Trophoblast cell (in vitro differentiated cells and primary cell): ENCODE data around the gene ABCA3.
"Not testable (repeated sequence)": the region's sequence is repeated elsewhere in the genome, so short reads cannot be mapped to it uniquely, and the experiment has no call there.

Experiments
- DNase-seq, 2 donors: peaks; one replicate each; pipeline ENCODE4 v3.0.0-alpha.2; 2016
- H2AFZ ChIP-seq: 2 replicates; pipeline ENCODE4 v1.6.1; 2013; ENCODE audit warnings: low read length, moderate library complexity, mild to moderate bottlenecking; ENCODE audit not compliant: insufficient read depth, poor library complexity
- H2AK5ac ChIP-seq: 2 replicates; pipeline ENCODE4 v1.6.1; 2013; ENCODE audit warnings: mild to moderate bottlenecking, low read length
- H2BK120ac ChIP-seq: 2 replicates; pipeline ENCODE4 v1.6.1; 2013; ENCODE audit warnings: low read length, mild to moderate bottlenecking, moderate library complexity; ENCODE audit not compliant: insufficient read depth, poor library complexity
- H2BK12ac ChIP-seq: 2 replicates; pipeline ENCODE4 v1.6.1; 2013; ENCODE audit warnings: mild to moderate bottlenecking, low read length, moderate library complexity
- H2BK5ac ChIP-seq: 2 replicates; pipeline ENCODE4 v1.6.1; 2013; ENCODE audit warnings: low read length, low read depth, moderate library complexity, mild to moderate bottlenecking; ENCODE audit not compliant: poor library complexity
- H3K14ac ChIP-seq: 2 replicates; pipeline ENCODE4 v1.6.1; 2013; ENCODE audit warnings: mild to moderate bottlenecking, low read length
- H3K18ac ChIP-seq: 2 replicates; pipeline ENCODE4 v1.6.1; 2013; ENCODE audit warnings: mild to moderate bottlenecking, low read length
- H3K23ac ChIP-seq: 2 replicates; pipeline ENCODE4 v1.6.1; 2013; ENCODE audit warnings: low read length
- H3K27ac ChIP-seq: 2 replicates; pipeline ENCODE4 v1.5.1; 2013; ENCODE audit warnings: low read depth, mild to moderate bottlenecking, inconsistent platforms, low read length, moderate library complexity
- H3K27me3 ChIP-seq: 2 replicates; pipeline ENCODE4 v1.6.1; 2013; ENCODE audit warnings: inconsistent platforms, mild to moderate bottlenecking, low read length, moderate library complexity; ENCODE audit not compliant: insufficient read depth
- H3K36me3 ChIP-seq, 2 experiments: 1 replicate in 1 of 2; 2 replicates in 1 of 2; pipeline ENCODE4 v1.6.1; 2013; ENCODE audit warnings: low read length in 2 of 2, mild to moderate bottlenecking in 2 of 2, moderate library complexity in 1 of 2; ENCODE audit not compliant: insufficient read depth in 2 of 2, control insufficient read depth in 1 of 2
- H3K4ac ChIP-seq: 2 replicates; pipeline ENCODE4 v1.6.1; 2013; ENCODE audit warnings: low read depth, mild to moderate bottlenecking, low read length, moderate library complexity
- H3K4me1 ChIP-seq, 2 experiments: 1 replicate in 1 of 2; 2 replicates in 1 of 2; pipeline ENCODE4 v1.6.1; 2013; ENCODE audit warnings: low read length in 2 of 2, mild to moderate bottlenecking in 2 of 2, moderate library complexity in 1 of 2; ENCODE audit not compliant: insufficient read depth in 2 of 2, control insufficient read depth in 1 of 2
- H3K4me2 ChIP-seq: 2 replicates; pipeline ENCODE4 v1.6.1; 2013; ENCODE audit warnings: inconsistent platforms, mild to moderate bottlenecking, low read length, moderate library complexity
- H3K4me3 ChIP-seq: 2 replicates; pipeline ENCODE4 v1.5.1; 2013; ENCODE audit warnings: mild to moderate bottlenecking, low read depth, low read length, inconsistent platforms
- H3K79me1 ChIP-seq: one replicate; pipeline ENCODE4 v1.6.1; 2013; ENCODE audit warnings: low read length
- H3K79me2 ChIP-seq: 2 replicates; pipeline ENCODE4 v1.6.1; 2013; ENCODE audit warnings: low read length, mild to moderate bottlenecking; ENCODE audit not compliant: control insufficient read depth, insufficient read depth, poor library complexity
- H3K9ac ChIP-seq: 2 replicates; pipeline ENCODE4 v1.6.1; 2013; ENCODE audit warnings: mild to moderate bottlenecking, low read length
- H3K9me3 ChIP-seq: 2 replicates; pipeline ENCODE4 v1.6.1; 2013; ENCODE audit warnings: low read depth, mild to moderate bottlenecking, control low read depth, inconsistent platforms, low read length; ENCODE audit not compliant: insufficient read depth
- H4K12ac ChIP-seq: 2 replicates; pipeline ENCODE4 v1.6.1; 2013; ENCODE audit warnings: low read depth, mild to moderate bottlenecking, low read length, moderate library complexity
- H4K8ac ChIP-seq: 2 replicates; pipeline ENCODE4 v1.6.1; 2013; ENCODE audit warnings: low read depth, mild to moderate bottlenecking, low read length, moderate library complexity
- H4K91ac ChIP-seq: one replicate; pipeline ENCODE4 v1.6.1; 2013; ENCODE audit warnings: low read depth, mild to moderate bottlenecking, low read length, moderate library complexity
- WGBS: extraction: QIAGEN DNeasy Blood & Tissue Kit; methylation state at CpG from one replicate; pipeline ENCODE4 v1.1.7; 2013; ENCODE audit warnings: missing lambda C conversion rate; ENCODE audit not compliant: insufficient read length, insufficient coverage; ENCODE audit errors: extremely low coverage; 5-methylcytosine and 5-hydroxymethylcytosine counted together

ABCA3 gene

DNA sequence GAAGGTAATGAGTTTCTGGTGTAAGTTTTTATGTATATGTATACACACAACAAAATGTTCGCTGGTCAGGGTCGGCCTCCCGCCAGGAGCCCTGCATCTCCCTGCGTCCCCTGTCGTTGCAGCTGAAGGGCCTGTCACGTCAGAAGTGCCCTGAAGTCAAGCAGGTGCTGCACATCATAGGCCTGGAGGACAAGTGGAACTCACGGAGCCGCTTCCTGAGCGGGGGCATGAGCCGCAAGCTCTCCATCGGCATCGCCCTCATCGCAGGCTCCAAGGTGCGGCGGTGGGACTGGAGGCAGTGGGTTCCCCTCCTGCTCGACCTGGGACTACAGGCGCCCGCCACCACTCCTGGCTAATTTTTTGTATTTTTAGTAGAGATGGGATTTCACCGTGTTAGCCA, 45.5 kb upstream of the ABCA3 start:
- not testable (repeated sequence) for H3K9me3 ChIP-seq, H3K4me2 ChIP-seq, H3K27me3 ChIP-seq, H2BK120ac ChIP-seq, H2AFZ ChIP-seq, H3K4me1 ChIP-seq, H2BK12ac ChIP-seq, H3K79me1 ChIP-seq, H4K91ac ChIP-seq, H3K18ac ChIP-seq, H4K12ac ChIP-seq, H3K4me3 ChIP-seq, H4K8ac ChIP-seq, H2AK5ac ChIP-seq, H3K79me2 ChIP-seq, H3K36me3 ChIP-seq, H2BK5ac ChIP-seq, DNase-seq, H3K27ac ChIP-seq, H3K23ac ChIP-seq, H3K9ac ChIP-seq, H3K14ac ChIP-seq, H3K4ac ChIP-seq
- no CpG with 5 or more reads among the region's 19 CpGs for WGBS

DNA sequence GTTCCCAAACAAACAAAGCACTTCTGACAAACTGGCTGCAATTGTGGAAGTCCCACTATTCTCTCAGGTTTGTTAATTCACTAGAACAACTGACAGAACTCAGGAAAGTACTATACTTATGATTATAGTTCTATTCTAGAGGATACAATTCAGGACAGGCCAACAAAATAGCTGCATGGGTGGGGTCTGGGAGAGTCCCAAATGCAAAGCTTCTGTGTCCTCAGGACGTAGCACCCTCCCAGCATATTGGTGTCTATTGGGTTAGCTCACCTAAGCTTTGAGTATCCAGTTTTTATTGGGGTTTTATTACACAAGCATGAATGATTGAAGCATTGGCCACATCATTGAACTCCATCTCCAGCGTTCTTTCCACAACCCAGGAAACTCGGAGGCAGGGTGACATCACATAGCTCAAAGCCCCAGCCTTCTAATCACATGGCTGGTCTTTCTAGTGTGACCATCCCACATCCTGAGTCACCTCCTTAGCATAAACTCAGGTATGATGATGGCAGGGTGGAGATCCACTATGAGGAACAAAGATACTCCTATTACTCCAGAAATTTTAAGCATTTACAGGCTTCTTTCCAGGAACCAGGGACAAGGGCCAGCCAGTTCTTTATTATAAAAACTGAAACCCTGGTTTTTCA, 44.8 kb upstream of the ABCA3 start:
- no peak overlapping the region for H3K4me2 ChIP-seq
- no peak overlapping the region for H4K91ac ChIP-seq
- H2BK12ac ChIP-seq = no peak overlapping the region
- no peak overlapping the region for H2AK5ac ChIP-seq
- no peak overlapping the region for H2AFZ ChIP-seq
- H3K27ac ChIP-seq = no peak overlapping the region
- H3K27me3 ChIP-seq = no peaks in the 10 kb centered on the region
- H3K36me3 ChIP-seq = no peaks in the 10 kb centered on the region
- peak; percentile 75 to 85 for DNase-seq
- H3K23ac ChIP-seq = no peak overlapping the region
- no peak overlapping the region for H3K4me3 ChIP-seq
- H3K14ac ChIP-seq = no peak overlapping the region
- no peak overlapping the region for H3K4ac ChIP-seq
- H4K12ac ChIP-seq = no peak overlapping the region
- H3K18ac ChIP-seq = no peak overlapping the region
- no peak overlapping the region for H4K8ac ChIP-seq
- H3K79me1 ChIP-seq = no peaks in the 10 kb centered on the region
- H3K9ac ChIP-seq = no peak overlapping the region
- peaks cover 4% of the 10 kb centered on the region for H3K9me3 ChIP-seq
- H2BK5ac ChIP-seq = no peak overlapping the region
- H3K4me1 ChIP-seq = no peaks in the 10 kb centered on the region
- WGBS = no CpG with 5 or more reads among the region's 3 CpGs
- no peak overlapping the region for H2BK120ac ChIP-seq
- H3K79me2 ChIP-seq = no peaks in the 10 kb centered on the region

DNA sequence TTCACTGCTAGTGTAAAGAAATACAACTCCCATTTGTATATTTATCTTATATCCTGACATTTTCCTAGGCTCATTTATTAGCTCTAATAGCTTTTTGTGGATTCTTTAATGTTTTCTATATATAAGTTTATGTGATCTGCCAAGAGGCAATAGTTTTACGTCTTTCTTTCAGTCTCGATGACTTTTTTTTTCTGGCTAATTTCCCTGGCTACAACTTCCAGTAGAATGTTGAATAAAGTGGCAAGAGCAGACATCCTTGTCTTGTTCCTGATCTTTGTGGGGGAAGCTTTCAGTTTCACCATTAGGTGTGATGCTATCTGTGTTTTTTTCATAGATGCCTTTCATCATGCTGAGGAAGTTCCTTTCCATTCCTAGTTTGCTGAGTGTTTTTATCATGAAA, 43.9 kb upstream of the ABCA3 start:
- no peak overlapping the region for H3K9ac ChIP-seq
- no peak overlapping the region for H4K12ac ChIP-seq
- H2AFZ ChIP-seq = no peak overlapping the region
- H3K27ac ChIP-seq = no peak overlapping the region
- no peak overlapping the region for H3K4me2 ChIP-seq
- DNase-seq = no peak
- no peak overlapping the region for H2BK12ac ChIP-seq
- H3K4me3 ChIP-seq = no peak overlapping the region
- H3K14ac ChIP-seq = no peak overlapping the region
- H3K4me1 ChIP-seq = no peaks in the 10 kb centered on the region
- no peak overlapping the region for H2AK5ac ChIP-seq
- H3K9me3 ChIP-seq = peaks cover 4% of the 10 kb centered on the region
- no peaks in the 10 kb centered on the region for H3K27me3 ChIP-seq
- H3K79me2 ChIP-seq = no peaks in the 10 kb centered on the region
- H3K4ac ChIP-seq = no peak overlapping the region
- no peaks in the 10 kb centered on the region for H3K79me1 ChIP-seq
- H3K18ac ChIP-seq = no peak overlapping the region
- H2BK5ac ChIP-seq = no peak overlapping the region
- WGBS = no CpG with 5 or more reads among the region's 2 CpGs
- H3K36me3 ChIP-seq = no peaks in the 10 kb centered on the region
- H2BK120ac ChIP-seq = no peak overlapping the region
- no peak overlapping the region for H4K8ac ChIP-seq
- no peak overlapping the region for H3K23ac ChIP-seq
- H4K91ac ChIP-seq = no peak overlapping the region

GRCh38 chr16:2383501-2383900, 43.0 kb upstream of the ABCA3 start:
- Histone ChIP-seq H3K14ac (no peak overlapping the region), H4K12ac (no peak overlapping the region), H2AK5ac (no peak overlapping the region), H3K9ac (no peak overlapping the region), H2AFZ (no peak overlapping the region), H2BK120ac (no peak overlapping the region), H2BK12ac (no peak overlapping the region), H3K27me3 (no peaks in the 10 kb centered on the region), H3K79me1 (no peaks in the 10 kb centered on the region), H3K4me1 (no peaks in the 10 kb centered on the region), H3K4me2 (no peak overlapping the region), H3K27ac (no peak overlapping the region), H3K23ac (no peak overlapping the region), H2BK5ac (no peak overlapping the region), H3K79me2 (no peaks in the 10 kb centered on the region), H4K8ac (no peak overlapping the region), H3K9me3 (no peaks in the 10 kb centered on the region), H3K4ac (no peak overlapping the region), H3K4me3 (no peak overlapping the region), H3K36me3 (no peaks in the 10 kb centered on the region), H4K91ac (no peak overlapping the region), H3K18ac (no peak overlapping the region)
- WGBS = no CpG with 5 or more reads among the region's 1 CpG
- DNase-seq = no peak
